ENCODE data around the gene NMT2. TPM values are rescaled to one million over a fixed set of nuclear protein-coding genes. Genes with fewer than 3 reads are reported as not detected.

NMT2 gene
- total RNA-seq, 1 donor from 2014 or later = 9.7 TPM

GRCh38 chr10:15092855-15093408 is 75.6 kb downstream of the NMT2 start:
- DNase-seq (ENCODE audit: low spot score) = no peak

- no peak for DNase-seq (ENCODE audit: low spot score)
Measured at GRCh38 chr10:15091418-15091817, 77.1 kb downstream of the NMT2 start.

GRCh38 chr10:15088428-15089261 is 79.8 kb downstream of the NMT2 start, which contains the start of gene ACBD7:
ACBD7 (minus strand) TSS chr10:15088776; CDS start chr10:15088728, 48 bp downstream.
- peak; percentile 67 for DNase-seq (ENCODE audit: low spot score)

- DNase-seq (ENCODE audit: low spot score) = peak; percentile 74
Measured at GRCh38 chr10:15084502-15084922, 84.0 kb downstream of the NMT2 start.

- no peak for DNase-seq (ENCODE audit: low spot score)
Measured at GRCh38 chr10:15083674-15084501, 84.6 kb downstream of the NMT2 start.

- DNase-seq (ENCODE audit: low spot score) = no peak
Measured at GRCh38 chr10:15075421-15075820, 93.1 kb downstream of the NMT2 start.

GRCh38 chr10:15072358-15072757 is 96.1 kb downstream of the NMT2 start:
- no peak for DNase-seq (ENCODE audit: low spot score)

GRCh38 chr10:15069230-15069629 is 99.3 kb downstream of the NMT2 start:
- DNase-seq (ENCODE audit: low spot score) = no peak

- DNase-seq (ENCODE audit: low spot score) = no peak
Measured at GRCh38 chr10:15068802-15069201, 99.7 kb downstream of the NMT2 start.

- no peak for DNase-seq (ENCODE audit: low spot score)
Measured at GRCh38 chr10:15067154-15067553, 101.3 kb downstream of the NMT2 start.

- no peak for DNase-seq (ENCODE audit: low spot score)
Measured at GRCh38 chr10:15060638-15061037, 107.9 kb downstream of the NMT2 start.

GRCh38 chr10:15059914-15060313 is 108.6 kb downstream of the NMT2 start:
- DNase-seq (ENCODE audit: low spot score) = no peak

- DNase-seq (ENCODE audit: low spot score) = no peak
Measured at GRCh38 chr10:15058689-15059088, 109.8 kb downstream of the NMT2 start.

Other genes with a start within 250 kb of the NMT2 start
- gene DCLRE1C, start 214.6 kb downstream of the NMT2 start, total RNA-seq = 21.6 TPM
- 1.1 TPM for gene MEIG1, start 209.3 kb downstream of the NMT2 start, total RNA-seq
- not detected for gene OLAH, start 124.8 kb downstream of the NMT2 start, total RNA-seq
- 0.86 TPM for gene ACBD7, start 79.9 kb downstream of the NMT2 start, total RNA-seq
- gene RPP38, start 71.3 kb downstream of the NMT2 start, total RNA-seq = 19.1 TPM
- 15.9 TPM for gene FAM171A1, start 202.6 kb upstream of the NMT2 start, total RNA-seq

Data from ureter (tissue), 1 donor.